ENCODE measurements around the gene DLK1. TPM values are rescaled to one million over a fixed set of nuclear protein-coding genes. Genes with fewer than 3 reads are reported as not detected.

DLK1 gene
- total RNA-seq, 2 experiments from 2014 or later, result not detected

GRCh38 chr14:100784523-100785337 lies 58.0 kb downstream of the DLK1 start:
- no peak for TF ChIP-seq EZH2phosphoT487 (IDR thresholded peaks at IDR 0.05; ENCODE audit: borderline replicate concordance, low read depth, low read length)
- TF ChIP-seq CTCF (conservative IDR thresholded peaks at IDR 0.05; ENCODE audit: low read length), result no peak
- Histone ChIP-seq H3K27ac (ENCODE audit: low read depth, low read length, poor library complexity, severe bottlenecking) (no peak overlapping the region), H4K20me1 (ENCODE audit: insufficient read depth, low read length) (no peaks in the 10 kb centered on the region), H2AFZ (ENCODE audit: low read length) (no peak overlapping the region), H3K4me1 (ENCODE audit: insufficient read depth, low read length, poor library complexity, severe bottlenecking) (no peaks in the 10 kb centered on the region), H3K36me3 (ENCODE audit: insufficient read depth, low read length) (no peaks in the 10 kb centered on the region), H3K4me3 (ENCODE audit: low read depth, low read length, poor library complexity, severe bottlenecking) (no peak overlapping the region), H3K4me2 (ENCODE audit: low read length) (no peak overlapping the region), H3K79me2 (ENCODE audit: insufficient read depth, low read depth, low read length) (no peaks in the 10 kb centered on the region), H3K9me3 (ENCODE audit: low read length) (no peaks in the 10 kb centered on the region), H3K9me2 (ENCODE audit: insufficient read depth, low read length) (no peaks in the 10 kb centered on the region)
- BruUV-seq (replicated peaks), result no TSS peak
- DNase-seq (ENCODE audit: low spot score), result no peak
- ChIA-PET CTCF (ENCODE audit: unreplicated experiment) (no interaction called here), POLR2A (no interaction called here)
- intact Hi-C loops (cut with micrococcal nuclease; ENCODE audit: unreplicated experiment), result no loop called here

GRCh38 chr14:100785338-100785615 lies 58.6 kb downstream of the DLK1 start:
- no peaks in the 10 kb centered on the region for H4K20me1 ChIP-seq (ENCODE audit: insufficient read depth, low read length)
- intact Hi-C loops (cut with micrococcal nuclease; ENCODE audit: unreplicated experiment), result no loop called here
- no peak overlapping the region for H3K27ac ChIP-seq (ENCODE audit: low read depth, low read length, poor library complexity, severe bottlenecking)
- ChIA-PET POLR2A (no interaction called here), CTCF (ENCODE audit: unreplicated experiment) (no interaction called here)
- TF ChIP-seq EZH2phosphoT487 (IDR thresholded peaks at IDR 0.05; ENCODE audit: borderline replicate concordance, low read depth, low read length), result no peak
- H3K79me2 ChIP-seq (ENCODE audit: insufficient read depth, low read depth, low read length), result no peaks in the 10 kb centered on the region
- no TSS peak for BruUV-seq (replicated peaks)
- no peak overlapping the region for H2AFZ ChIP-seq (ENCODE audit: low read length)
- no peak for DNase-seq (ENCODE audit: low spot score)
- no peak overlapping the region for H3K4me2 ChIP-seq (ENCODE audit: low read length)
- H3K4me3 ChIP-seq (ENCODE audit: low read depth, low read length, poor library complexity, severe bottlenecking), result no peak overlapping the region
- H3K9me2 ChIP-seq (ENCODE audit: insufficient read depth, low read length), result no peaks in the 10 kb centered on the region
- no peaks in the 10 kb centered on the region for H3K36me3 ChIP-seq (ENCODE audit: insufficient read depth, low read length)
- H3K4me1 ChIP-seq (ENCODE audit: insufficient read depth, low read length, poor library complexity, severe bottlenecking), result no peaks in the 10 kb centered on the region
- no peaks in the 10 kb centered on the region for H3K9me3 ChIP-seq (ENCODE audit: low read length)

- no peaks in the 10 kb centered on the region for H3K36me3 ChIP-seq (ENCODE audit: insufficient read depth, low read length)
- no peak overlapping the region for H2AFZ ChIP-seq (ENCODE audit: low read length)
- no peaks in the 10 kb centered on the region for H4K20me1 ChIP-seq (ENCODE audit: insufficient read depth, low read length)
- no peaks in the 10 kb centered on the region for H3K79me2 ChIP-seq (ENCODE audit: insufficient read depth, low read depth, low read length)
- no TSS peak for BruUV-seq (replicated peaks)
- no peak for DNase-seq (ENCODE audit: low spot score)
- no peak overlapping the region for H3K4me3 ChIP-seq (ENCODE audit: low read depth, low read length, poor library complexity, severe bottlenecking)
- no peak overlapping the region for H3K4me2 ChIP-seq (ENCODE audit: low read length)
- no peak overlapping the region for H3K27ac ChIP-seq (ENCODE audit: low read depth, low read length, poor library complexity, severe bottlenecking)
- intact Hi-C loops (cut with micrococcal nuclease; ENCODE audit: unreplicated experiment), result no loop called here
- H3K4me1 ChIP-seq (ENCODE audit: insufficient read depth, low read length, poor library complexity, severe bottlenecking), result no peaks in the 10 kb centered on the region
- POLR2A ChIA-PET, result no interaction called here
- TF ChIP-seq EZH2phosphoT487 (IDR thresholded peaks at IDR 0.05; ENCODE audit: borderline replicate concordance, low read depth, low read length) (no peak), CTCF (conservative IDR thresholded peaks at IDR 0.05; ENCODE audit: low read length) (no peak)
- no peaks in the 10 kb centered on the region for H3K9me3 ChIP-seq (ENCODE audit: low read length)
- no peaks in the 10 kb centered on the region for H3K9me2 ChIP-seq (ENCODE audit: insufficient read depth, low read length)
- CTCF ChIA-PET (ENCODE audit: unreplicated experiment), result no interaction called here
Measured at GRCh38 chr14:100785626-100786025, 58.9 kb downstream of the DLK1 start.

Measured in OCI-LY7 (cell line).